Right renal pelvis (tissue), 4 donors: ENCODE measurements around the gene KREMEN1. TPM values are rescaled to one million over a fixed set of nuclear protein-coding genes. Genes with fewer than 3 reads are reported as not detected.
"Not testable (repeated sequence)": the region's sequence is repeated elsewhere in the genome, so short reads cannot be mapped to it uniquely, and the experiment has no call there.

Source experiments
- DNase-seq, 4 donors: peaks; one replicate each; pipeline ENCODE4 v3.0.0-alpha.2; 2013; ENCODE audit warnings: low read depth in 4 of 4, low spot score in 3 of 4, missing footprints in 1 of 4
- polyA plus RNA-seq, 4 donors: library from polyadenylated mRNA; unstranded; fragments of 120-200 nt; gene quantifications; one replicate each; pipeline ENCODE4 v1.2.1, GENCODE V29; 2013; ENCODE audit not compliant: insufficient read length in 4 of 4

The KREMEN1 gene
- polyA plus RNA-seq, 4 donors: 21.1 to 28.5 (median 24.8) TPM

DNA sequence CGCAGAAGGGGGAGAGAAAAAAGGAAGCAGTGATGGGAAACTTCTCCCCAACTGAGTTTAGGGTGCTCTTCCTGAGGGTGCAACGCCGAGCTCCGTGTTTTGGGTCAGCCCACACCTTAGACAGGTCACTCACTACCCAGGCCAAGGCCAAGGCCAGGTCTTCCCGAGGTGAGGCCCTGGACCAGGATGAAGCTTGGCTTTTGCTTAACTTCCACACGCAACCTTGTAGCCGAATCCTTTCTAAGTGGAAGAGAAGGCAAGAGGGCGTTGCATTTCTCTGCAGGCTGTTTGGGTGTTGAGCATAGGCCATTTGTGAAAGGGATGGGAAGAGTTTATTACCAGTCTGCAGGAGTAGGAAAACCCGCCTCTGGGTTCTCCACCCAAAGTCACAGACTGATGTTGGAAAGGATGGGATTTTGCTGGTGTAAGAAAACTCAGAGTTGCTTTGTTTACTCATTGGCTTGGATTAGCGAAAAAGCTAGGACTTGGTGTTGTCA, 1.5 kb downstream of the KREMEN1 start:
- no peak for DNase-seq

DNA sequence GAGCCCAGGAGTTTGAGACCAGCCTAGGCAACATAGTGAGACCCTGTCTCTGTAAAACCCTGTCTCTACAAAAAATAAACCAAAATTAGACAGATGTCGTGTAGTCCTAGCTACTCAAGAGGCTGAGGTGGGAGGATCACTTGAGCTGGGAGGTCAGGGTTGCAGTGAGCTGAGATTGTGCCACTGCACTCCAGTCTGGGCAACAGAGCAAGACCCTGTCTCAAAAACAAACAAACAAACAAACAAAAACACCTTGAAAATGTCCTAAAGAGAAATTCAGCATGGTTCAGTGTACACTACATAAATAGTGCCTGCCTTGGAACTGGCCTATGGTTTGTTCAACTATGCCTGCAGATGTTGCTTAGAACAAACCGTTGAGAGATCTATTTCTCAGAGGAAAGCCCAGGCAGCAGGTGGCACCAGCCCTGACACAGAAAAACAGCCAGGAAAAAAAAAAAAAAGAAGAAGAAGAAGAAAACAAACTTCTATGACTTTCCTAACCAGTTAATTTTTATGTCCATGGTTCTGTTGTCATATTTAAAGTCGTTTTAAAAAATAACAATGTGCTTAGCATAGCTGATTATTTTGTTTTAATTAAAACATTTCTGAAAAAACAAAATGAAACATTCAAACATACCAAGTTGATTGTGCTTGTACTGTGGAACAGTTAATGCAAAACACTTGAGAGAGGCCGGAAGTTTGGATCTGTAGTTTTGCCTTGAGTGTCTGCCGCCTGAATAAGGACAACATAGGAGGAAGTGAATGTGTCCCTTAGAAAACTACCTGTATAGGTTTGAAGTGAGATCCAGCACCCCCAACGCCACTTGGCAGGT, 5.4 kb downstream of the KREMEN1 start:
- no peak for DNase-seq

DNA sequence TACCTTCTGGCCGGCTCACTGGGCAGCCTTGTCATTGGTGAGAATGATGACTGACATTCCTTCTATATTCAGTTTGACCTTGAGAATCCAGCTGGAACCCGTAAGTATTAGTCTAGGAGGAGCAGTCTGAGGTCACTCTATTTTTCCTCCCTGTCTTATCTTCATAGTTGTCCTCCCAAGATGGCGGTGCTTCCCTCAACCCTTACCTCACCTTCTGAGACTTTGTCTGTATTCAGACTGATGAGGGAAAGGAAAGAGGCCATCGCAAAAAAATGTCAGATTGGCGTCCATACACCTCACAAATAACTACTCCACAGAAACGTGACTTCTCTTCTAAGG, 6.0 kb downstream of the KREMEN1 start:
- no peak for DNase-seq

DNA sequence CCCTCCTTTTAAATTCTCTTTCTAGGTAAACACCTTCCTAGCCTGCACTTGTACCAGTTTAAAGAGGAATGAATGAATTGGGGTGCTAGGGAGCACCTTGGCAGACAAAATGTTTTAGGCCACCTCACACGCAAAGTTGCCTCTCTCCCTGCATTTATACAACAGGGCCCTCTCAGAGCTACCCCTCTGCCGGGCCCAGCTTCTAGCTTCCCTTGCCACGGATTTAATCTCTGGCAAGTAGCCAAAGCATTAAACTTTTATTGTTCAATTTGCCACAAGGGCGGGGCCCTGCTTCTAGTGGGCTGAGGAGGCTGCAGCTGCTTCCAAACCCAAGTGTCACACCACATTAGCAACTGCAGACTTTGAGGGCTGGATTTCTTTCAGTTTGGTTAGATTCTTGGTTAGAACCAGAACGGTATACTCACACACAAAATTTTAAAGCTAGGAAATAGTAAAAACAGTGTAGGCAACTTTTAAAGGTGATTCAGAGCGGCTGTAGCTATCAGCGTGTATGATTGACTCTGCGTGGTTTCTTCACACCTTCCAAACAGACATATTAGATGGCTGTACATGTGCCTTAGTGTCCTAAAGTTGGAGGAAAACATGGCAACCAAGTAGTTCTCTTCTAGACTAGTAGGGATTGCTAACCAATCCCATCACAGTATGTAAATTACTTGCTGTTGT, 6.5 kb downstream of the KREMEN1 start:
- DNase-seq: no peak

DNA sequence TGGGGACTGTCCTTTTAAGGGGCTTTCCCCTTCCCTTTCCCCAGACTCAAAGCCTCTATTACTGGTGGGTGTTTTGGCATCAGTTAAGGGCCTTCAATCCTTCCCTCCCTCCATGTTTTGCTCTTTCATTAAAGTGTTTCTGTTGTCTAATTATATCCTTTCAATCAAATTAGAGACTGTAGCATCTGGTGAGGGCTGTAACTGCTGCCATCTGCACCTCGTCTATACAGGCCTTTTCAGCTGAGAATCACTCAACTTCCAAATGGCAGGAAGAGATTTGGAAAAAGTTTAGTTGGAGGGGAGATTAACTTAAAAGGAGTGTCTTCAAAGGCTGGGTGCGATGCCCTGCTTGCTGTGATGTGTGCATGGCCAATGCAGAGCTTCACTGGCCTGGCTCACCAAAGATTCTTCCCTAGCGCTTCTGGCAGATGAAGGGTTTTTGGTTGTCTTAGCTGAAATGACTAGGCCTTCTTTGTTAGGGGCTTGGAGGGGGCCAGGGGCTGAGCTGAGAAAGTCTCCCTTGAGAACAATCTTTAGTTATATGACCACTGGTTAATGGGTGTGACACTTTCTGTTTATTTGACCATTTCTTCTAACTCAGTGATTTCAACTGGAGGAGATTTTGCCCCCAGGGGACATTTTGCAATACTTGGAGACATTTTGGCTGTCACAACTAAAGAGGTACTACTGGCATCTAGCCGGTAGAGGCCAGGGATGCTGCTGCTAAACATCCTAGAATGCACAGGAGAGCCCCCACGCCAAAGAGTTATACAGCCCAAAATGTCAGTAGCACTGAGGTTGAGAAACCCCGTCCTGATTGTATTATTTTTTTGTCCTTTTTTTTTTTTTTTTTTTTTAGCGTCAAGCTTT, 7.5 kb downstream of the KREMEN1 start:
- DNase-seq: no peak

DNA sequence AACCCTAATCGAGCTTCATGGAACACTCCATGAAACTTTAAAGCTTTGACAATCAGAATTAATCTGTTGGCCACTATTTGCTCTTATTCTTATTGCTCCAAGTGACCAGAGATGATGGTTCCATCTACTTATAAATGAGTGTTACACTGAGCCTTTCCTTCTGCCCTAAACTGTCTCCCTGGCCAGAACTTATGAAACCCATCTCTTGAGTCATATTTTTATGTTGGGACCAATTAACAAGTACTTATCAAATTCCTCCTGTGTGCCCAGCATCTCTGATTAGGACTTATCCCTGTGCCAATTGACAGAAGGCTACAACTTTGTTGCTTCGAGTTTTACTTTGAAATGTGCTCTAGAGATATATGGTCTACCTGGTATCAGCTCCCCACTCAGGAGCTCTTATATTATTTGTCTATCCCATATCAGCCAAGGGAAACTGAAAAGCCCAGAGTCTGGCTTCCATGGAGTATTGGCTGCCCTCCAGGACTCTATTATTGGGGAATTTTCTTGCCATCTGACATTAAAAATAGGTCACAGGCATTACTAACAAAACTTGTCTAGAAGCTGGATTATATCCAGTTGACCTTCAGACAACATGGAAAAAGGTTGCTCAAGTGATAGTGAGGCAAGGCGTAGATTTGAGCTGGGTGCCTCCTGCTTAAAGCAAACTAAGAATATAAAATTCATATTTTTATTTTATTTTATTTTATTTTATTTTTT, 8.8 kb downstream of the KREMEN1 start:
- no peak for DNase-seq

DNA sequence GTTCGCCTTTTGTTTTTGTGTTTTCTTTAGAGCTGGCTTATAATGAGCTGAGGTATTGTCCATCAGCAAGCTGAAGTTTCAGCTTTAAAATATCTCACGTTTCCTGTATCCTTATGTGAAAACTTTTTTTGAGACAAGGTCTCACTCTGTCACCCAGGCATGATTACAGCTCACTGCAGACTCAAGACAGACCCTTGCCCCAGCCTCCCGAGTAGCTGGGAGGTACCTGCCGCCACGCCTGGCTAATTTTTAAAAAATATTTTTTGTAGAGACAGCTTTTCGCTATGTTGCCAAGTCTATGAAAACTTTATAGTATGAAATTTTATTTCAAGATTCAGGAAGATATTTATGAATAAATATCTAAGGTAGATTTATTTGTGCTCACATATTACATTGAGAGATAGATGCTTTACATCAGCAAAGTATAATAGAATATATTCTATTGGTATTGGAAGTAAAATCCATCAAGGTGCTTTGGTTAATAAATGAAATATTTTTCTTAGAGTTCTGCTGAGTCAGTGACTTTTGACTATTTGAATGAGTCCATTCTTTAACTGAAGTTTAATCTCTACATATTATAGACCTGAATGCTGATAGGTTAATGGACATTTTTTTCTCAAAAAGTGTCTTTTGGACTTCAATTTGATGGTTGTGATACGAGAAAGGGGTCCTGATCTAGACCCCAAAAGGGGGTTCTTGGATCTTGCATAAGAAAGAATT, 10.2 kb downstream of the KREMEN1 start:
- no peak for DNase-seq

DNA sequence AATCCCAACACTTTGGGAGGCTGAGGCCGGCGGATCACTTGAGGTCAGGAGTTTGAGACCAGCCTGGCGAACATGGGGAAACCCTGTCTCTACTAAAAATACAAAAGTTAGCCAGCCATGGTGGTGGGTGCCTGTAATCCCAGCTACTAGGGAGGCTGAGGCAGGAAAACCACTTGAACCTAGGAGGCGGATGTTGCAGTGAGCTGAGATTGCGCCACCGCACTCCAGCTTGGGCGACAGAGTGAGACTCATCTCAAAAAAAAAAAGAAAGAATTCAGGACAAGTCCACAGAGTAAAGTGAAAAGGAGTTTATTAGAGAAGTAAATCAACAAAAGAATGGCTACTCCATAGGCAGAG, 10.7 kb downstream of the KREMEN1 start:
- DNase-seq: not testable (repeated sequence)

DNA sequence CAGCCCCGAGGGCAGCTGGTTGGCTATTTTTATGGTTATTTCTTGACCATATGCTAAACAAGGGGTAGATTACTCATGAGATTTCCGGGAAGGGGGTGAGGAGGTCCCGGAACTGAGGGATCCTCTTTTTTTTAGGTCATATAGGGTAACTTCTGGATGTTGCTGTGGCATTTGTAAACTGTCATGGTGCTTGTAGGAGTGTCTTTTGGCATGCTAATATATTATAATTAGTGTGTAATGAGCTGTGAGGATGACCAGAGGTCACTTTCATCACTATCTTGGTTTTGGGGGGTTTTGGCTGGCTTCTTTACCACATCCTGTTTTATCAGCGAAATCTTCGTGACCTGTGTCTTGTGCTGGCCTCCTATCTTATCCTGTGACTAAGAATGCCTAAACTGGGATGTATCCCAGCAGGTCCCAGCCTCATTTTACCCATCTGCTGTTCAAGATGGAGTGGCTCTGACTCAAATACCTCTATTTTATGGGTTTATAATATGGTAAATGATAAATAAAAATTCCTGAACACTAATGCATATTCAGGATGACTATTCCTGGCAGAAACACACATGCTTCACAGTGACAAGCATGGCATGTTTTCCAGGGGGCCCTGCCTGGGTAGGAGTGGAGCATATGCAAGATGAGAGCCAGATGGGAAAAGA, 11.2 kb downstream of the KREMEN1 start:
- no peak for DNase-seq

DNA sequence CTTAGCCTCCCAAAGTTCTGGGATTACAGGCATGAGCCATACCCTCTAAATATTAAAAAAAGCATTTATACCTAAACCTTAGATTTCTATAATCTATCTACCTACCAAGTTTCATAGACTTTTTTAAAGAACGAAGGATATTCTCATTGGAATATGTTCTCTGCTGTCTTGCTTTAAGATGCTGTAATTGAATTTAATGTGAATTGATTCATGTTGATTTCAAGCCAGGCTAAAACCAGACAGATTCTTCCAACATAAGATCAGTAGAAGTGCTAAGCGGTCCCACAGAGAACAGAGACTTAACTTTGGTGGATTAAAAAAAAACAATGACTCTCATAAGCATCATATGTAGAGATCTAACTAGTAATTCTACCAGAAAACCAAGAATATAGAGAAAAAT, 14.2 kb downstream of the KREMEN1 start:
- DNase-seq: no peak

DNA sequence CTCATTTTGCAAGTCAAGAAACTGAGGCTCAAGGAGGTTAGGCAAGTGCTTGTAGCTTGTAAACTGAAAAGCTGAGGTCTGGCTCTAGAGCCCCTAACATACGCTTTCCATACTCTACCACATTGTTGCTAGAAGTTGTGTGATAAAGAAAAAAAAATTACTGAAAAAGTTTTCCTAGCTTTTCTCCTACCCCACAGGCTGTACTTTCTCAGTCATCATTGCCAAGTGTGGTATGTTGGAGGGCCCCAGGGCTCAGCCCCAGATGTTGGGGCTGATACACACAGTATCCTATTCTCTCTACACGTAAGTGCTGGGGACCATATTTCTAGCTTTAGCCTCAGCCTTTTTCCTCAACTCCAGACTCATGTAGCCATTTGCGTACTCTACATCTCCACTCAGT, 16.0 kb downstream of the KREMEN1 start:
- DNase-seq: no peak

DNA sequence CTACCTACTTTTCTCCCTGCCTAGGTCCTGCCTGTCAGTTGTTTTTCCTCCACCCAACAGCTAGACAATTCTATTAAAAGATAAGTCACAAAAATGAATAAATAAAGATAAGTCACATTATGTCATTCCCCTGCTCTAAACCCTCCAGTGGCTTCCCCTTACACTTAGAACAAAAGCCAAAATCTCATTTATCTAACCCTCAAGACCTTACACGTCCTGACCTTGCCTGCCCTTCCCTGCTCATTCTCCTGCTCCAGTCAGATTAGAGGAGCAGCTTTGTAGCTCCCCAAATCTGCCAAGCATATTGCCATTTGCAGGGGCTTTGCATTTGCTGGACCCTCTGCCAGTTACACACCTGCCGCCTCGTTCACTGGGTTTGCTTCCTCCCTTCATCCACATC, 16.7 kb downstream of the KREMEN1 start:
- DNase-seq: no peak

DNA sequence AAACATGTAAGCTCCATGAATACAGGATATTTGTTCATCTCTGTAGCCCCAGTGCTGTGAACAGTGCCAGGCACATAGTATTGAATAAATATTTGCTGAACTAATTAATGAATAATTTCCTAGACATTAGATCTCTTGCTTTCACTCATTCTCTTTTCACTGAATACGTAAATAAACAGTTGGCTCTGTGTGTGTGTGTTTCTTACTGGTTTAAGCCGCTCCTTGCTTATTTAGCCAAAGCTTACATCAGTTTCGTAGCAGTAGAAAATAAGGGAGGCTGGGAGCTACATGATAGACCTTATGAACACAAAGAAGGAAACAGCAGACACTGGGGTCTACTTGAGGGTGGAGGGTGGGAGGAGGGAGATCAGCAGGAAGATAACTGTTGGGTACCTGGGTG, 17.2 kb downstream of the KREMEN1 start:
- no peak for DNase-seq

DNA sequence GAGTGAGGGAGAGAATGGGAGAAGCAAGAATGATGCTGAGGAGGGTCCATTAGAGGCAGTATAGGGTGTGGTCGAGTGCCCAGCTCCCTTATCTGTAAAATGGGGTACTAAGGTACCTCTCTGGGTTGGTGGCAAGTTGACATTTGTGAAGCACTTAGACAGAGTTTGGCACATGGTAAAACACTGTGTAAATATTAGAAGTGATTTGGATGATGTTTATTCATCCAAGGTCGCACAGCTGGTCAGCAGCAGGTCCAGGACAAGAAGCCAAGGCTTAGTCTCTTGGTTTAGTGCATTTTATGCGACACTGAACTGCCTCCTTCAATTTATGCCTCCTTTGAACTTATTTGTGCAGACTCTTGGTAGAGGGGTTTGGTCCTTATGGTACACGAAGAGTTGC, 19.4 kb downstream of the KREMEN1 start:
- DNase-seq: no peak

DNA sequence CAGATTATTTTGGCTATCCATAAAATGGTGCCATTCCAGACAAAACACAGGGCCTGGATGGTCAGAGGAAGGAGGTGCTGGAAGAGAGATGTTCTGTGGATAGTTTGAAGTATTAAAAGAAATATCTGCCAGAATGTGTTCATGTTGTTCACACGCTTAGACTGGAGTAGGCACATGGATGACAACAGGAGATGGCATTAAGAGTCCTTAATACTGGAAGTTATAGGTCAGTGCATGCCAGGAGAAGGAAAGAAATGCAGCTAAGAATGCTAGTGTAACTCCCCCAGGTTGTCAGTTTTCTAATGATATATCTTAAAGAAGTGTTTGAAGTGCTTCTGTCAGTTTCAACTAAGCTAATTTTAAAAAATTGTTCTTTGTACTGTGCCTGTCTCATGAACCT, 20.2 kb downstream of the KREMEN1 start:
- no peak for DNase-seq

DNA sequence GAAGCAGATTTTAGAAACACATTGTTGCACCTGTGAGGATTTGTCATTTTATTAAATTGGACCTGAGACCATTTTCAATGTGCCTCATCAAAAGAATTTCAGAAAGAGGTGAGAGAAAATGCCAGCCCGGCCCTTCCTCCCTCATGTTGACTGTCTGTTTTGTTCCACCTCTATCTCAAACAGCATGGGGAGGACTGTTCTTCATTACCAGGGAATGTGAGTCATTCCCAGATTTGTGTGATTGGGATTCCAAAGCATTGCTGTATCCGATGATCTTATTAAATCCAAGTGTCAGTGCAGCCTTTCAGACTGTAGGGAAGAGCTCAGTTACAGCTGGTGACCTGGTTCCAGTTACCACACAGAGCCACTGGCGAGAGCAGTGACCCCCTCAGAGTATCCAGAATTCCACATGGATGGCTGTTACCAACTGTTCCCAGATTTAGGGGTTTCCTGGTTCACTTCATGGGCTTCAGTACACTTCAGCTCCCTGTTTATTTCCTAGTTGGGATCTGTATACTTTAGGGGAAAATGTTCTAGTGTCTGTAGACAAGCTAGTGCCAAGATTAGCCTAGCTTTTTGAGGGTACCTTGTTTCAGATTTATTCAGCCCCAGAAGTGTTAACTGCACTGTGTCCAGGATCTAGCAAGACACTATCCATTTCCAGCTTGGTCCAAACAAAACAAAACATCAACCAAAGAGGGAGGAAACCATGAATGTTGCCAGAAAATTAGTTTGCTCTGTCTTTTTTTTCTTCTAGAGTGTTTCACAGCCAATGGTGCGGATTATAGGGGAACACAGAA, 20.9 kb downstream of the KREMEN1 start:
- no peak for DNase-seq

DNA sequence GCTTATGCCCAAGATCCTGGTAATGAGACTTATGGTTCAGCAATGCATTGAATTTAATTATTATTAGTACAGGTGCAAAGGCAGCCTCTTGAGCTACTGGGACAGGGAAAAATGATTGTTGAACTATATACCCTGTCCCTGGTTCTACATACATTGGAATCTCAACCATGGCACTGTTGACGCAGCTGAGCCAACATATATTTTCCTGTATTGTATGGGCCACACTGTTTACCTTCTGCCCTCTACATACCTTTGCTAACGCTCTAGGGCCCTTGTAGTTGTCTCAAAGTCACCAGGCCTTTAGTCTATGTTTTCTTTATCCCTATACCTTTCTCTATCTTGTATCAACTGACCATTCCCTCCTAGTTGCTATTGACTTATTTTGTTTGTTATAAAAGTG, 22.6 kb downstream of the KREMEN1 start:
- DNase-seq: no peak
